Stimulated activated CD8-positive, alpha-beta memory T cell treated with anti-CD3 and anti-CD28 coated beads, Interleukin-7, amount 100 ng/mL, for 1 hour (primary cell): ENCODE results near the gene STARD3NL.
"Not testable (repeated sequence)": the region's sequence is repeated elsewhere in the genome, so short reads cannot be mapped to it uniquely, and the experiment has no call there.

Experiments
- DNase-seq, 2 donors: peaks; one replicate each; pipeline ENCODE4 v3.0.0-alpha.2; 2020; ENCODE audit warnings: low read depth in 2 of 2

Gene STARD3NL

GRCh38 chr7:38222481-38223096, 44.5 kb downstream of the STARD3NL start:
- no peak for DNase-seq

GRCh38 chr7:38223306-38223705, 45.3 kb downstream of the STARD3NL start:
- no peak for DNase-seq

GRCh38 chr7:38224392-38224791, 46.3 kb downstream of the STARD3NL start:
- no peak for DNase-seq

GRCh38 chr7:38229386-38229785, 51.3 kb downstream of the STARD3NL start:
- DNase-seq = no peak

- DNase-seq = no peak
Measured at GRCh38 chr7:38229884-38230642, 52.0 kb downstream of the STARD3NL start.

- DNase-seq = peak; percentile 49 to 71
Measured at GRCh38 chr7:38232502-38233366, 54.7 kb downstream of the STARD3NL start.

GRCh38 chr7:38234759-38235158, 56.7 kb downstream of the STARD3NL start:
- not testable (repeated sequence) for DNase-seq

- no peak for DNase-seq
Measured at GRCh38 chr7:38235606-38236005, 57.6 kb downstream of the STARD3NL start.

GRCh38 chr7:38239129-38239528, 61.1 kb downstream of the STARD3NL start:
- DNase-seq = not testable (repeated sequence)

GRCh38 chr7:38241071-38241470, 63.0 kb downstream of the STARD3NL start:
- no peak for DNase-seq

GRCh38 chr7:38242814-38243213, 64.8 kb downstream of the STARD3NL start:
- no peak for DNase-seq

GRCh38 chr7:38243345-38243744, 65.3 kb downstream of the STARD3NL start:
- not testable (repeated sequence) for DNase-seq

GRCh38 chr7:38244516-38244915, 66.5 kb downstream of the STARD3NL start:
- DNase-seq = no peak

GRCh38 chr7:38245409-38245977, 67.4 kb downstream of the STARD3NL start:
- DNase-seq = no peak

GRCh38 chr7:38248069-38248567, 70.1 kb downstream of the STARD3NL start:
- DNase-seq = no peak

GRCh38 chr7:38249849-38250248, 71.8 kb downstream of the STARD3NL start:
- DNase-seq = not testable (repeated sequence)

- DNase-seq = no peak
Measured at GRCh38 chr7:38257350-38257677, 79.3 kb downstream of the STARD3NL start.

GRCh38 chr7:38259157-38259556, 81.1 kb downstream of the STARD3NL start:
- DNase-seq = not testable (repeated sequence)

GRCh38 chr7:38261601-38262000, 83.6 kb downstream of the STARD3NL start:
- DNase-seq = not testable (repeated sequence)

- DNase-seq = not testable (repeated sequence)
Measured at GRCh38 chr7:38262026-38262425, 84.0 kb downstream of the STARD3NL start.

- DNase-seq = no peak
Measured at GRCh38 chr7:38262545-38262944, 84.5 kb downstream of the STARD3NL start.

- DNase-seq = not testable (repeated sequence)
Measured at GRCh38 chr7:38263274-38263673, 85.2 kb downstream of the STARD3NL start.
